ENCODE results near the gene NCAN.

NCAN gene

DNA sequence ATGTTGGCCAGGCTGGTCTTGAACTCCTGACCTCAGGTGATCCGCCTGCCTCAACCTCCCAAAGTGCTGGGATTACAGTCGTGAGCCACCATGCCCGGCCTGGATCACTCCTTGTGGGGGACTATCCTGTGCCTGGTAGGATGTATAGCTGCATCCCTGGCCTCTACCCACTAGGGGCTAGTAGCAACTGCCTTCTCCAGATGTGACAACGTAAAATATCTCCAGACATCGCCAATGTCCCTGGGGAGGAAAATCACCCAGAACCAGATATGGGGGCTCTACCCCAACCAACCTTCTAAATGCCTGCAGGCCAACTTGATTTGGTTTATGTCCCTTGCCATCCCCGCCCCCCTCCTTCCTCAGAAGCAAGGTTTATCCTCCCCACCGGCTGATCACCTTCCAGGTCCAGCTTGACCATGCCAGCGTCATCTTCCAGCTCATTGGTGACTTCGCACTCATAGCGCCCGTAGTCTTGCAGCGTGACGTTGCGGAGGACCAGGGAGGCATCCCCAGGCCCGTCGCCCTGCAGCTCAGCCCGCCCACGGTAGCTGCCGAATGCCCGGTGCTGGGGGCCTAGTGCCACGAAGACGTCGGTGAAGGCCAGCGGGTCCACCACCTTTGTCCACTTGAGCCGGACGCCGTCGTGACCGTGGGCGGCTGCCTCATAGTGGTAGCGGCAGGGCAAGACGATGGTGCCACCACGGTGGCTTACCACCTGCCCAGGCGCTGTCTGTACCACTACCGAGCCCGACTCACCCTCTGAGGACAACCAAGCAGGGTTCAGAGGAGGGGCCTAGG is 48.9 kb downstream of the NCAN start:
- DNase-seq (ENCODE audit: low spot score), result no peak

GRCh38 chr19:19261350-19262189 is 49.8 kb downstream of the NCAN start:
- no peak for DNase-seq (ENCODE audit: low spot score)

GRCh38 chr19:19262190-19263057 is 50.7 kb downstream of the NCAN start:
- DNase-seq (ENCODE audit: low spot score), result no peak

DNA sequence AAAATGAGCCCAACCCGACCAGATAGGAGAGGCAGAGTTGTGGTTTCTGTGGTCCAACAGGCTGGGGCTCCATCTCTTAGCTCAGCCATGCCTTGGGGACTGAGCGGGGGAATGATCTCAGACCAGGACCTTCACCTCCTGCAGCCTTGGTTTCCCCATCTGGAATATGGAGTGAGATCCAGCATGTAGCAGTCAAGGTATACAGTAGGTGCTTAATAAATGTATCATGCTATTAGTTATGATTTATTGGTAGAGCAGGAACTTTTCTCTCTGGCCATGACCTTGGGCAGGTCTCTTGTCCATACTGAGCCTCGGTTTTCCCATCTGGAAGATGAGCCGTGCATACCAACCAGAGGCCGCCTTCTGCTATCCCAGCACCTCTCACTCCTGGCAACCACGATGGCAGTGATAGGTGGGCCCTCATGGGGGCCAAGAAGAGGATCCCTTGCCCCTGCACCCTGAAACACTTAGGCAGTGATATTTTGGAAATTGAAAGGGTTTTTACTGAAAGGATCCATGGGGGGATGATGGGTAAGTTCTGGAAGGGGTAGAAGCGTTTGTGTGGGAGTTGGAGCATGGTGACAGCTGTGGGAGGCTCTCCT is 52.2 kb downstream of the NCAN start:
- DNase-seq (ENCODE audit: low spot score), result no peak

DNA sequence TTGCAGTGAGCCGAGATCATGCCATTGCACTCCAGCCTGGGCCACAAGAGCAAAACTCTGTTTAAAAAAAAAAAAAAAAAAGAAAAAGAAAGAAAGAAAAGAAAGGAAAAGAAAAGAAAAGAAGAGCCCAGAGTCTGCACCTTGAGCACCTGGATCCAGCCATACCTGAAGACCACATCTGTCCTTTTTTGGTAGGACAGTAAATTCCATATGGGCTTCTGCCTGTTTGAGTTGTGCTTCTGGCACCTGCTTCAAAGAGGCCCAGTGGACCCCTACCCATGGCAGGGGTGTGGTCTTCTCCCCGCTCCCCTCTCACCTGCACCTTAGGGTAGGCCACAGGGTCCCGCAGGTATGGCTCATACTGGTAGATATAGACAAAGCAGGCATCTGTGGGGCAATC is 55.5 kb downstream of the NCAN start:
- no peak for DNase-seq (ENCODE audit: low spot score)

DNA sequence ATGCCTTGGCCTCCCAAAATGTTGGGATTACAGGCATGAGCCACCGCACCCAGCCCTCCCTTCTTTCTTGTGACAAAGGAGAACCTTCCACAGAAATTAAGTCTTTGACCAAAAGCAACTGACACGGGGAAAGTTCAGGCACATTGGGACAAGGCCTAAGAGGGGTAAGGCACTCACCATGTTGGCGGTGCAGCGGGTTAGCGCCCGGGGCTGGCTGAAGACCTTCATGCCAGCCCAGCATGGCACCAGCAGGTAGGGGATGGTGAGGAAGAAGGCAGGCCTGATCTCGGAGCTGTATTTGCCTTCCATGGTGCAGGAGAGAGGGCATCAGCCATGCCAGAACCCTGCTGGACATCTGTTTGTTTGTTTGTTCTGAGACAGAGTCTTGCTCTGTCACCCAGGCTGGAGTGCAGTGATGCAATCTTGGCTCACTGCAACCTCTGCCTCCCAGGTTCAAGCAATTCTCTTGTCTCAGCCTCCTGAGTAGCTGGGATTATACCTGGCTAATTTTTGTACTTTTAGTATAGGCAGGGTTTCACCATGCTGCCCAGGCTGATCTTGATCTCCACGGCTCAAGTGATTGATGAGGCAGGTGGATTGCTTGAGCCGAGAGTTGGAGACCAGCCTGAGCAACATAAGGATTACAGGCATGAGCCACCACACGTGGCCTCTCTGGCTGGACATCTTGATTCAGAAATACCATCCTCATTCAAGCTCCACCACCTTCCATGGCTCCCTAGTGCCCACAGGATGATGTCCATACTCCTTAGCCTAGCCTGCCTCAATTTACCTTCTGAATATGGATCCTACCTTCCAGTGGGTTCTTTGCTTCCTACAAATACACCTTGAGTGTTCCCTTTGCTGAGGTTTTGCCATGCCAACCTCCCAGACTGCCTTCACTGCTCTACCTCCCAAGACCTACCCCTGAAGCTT is 57.0 kb downstream of the NCAN start:
- no peak for DNase-seq (ENCODE audit: low spot score)

GRCh38 chr19:19269952-19270694 is 58.4 kb downstream of the NCAN start:
- no peak for DNase-seq (ENCODE audit: low spot score)

DNA sequence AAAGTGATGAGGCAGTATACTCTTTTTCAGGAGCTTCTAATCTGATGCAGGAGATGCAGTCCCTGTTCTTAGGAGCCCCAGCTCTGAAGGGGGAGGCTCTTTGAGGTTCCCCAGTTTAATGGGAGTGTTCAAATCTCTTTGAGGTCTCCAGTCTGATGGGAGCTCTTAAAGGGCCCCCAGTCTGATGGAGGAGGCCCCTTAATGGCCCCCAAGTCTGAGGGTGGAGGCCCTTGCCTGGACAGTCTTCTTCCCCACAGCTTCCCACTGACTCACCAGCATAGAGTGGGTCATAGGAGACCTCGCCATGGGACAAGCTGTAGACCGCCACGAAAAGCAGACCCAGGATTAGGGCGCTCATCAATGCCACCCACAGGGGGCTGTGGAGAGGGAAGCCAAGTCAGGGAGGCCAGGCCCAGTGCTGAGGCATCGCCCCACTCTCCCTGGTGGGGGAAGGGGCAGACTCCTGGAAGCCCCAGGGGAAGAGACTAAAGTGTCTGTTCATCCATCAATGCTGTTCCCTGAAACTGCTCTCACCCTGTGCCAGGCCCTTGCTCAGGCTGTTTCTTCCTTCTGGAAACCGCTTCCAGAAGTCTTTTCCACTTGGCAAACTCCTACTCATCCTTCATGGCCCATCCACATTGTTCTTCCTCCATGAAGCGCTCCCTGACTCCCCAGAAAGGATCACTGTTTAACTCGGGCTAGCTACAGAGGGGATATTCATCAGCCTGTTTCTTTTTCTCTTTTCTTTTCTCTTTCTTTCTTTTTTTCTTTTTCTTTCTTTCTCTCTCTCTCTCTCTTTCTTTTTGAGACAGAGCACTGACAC is 59.2 kb downstream of the NCAN start:
- DNase-seq (ENCODE audit: low spot score), result no peak

GRCh38 chr19:19271828-19272599 is 60.3 kb downstream of the NCAN start:
- no peak for DNase-seq (ENCODE audit: low spot score)

DNA sequence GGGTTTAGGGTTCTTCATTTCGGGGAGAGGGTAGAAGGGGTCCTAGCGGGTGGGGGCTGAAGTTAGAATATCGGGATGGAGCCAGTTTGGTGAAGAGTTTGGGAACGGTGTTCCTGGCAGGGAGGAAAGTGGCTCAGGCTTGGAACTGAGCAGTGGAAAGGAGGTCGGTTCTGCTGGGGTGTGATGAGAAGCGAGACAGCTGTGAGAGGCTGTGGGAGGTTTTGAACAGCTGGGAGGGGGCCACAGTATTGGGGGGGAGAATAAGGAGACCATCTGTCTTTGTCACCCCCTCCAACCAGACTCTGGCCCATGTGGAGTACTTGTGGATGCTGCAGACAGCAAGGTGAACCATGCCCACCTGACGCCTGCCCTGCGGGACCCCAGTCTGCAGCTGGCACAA is 62.4 kb downstream of the NCAN start:
- DNase-seq (ENCODE audit: low spot score), result no peak

DNA sequence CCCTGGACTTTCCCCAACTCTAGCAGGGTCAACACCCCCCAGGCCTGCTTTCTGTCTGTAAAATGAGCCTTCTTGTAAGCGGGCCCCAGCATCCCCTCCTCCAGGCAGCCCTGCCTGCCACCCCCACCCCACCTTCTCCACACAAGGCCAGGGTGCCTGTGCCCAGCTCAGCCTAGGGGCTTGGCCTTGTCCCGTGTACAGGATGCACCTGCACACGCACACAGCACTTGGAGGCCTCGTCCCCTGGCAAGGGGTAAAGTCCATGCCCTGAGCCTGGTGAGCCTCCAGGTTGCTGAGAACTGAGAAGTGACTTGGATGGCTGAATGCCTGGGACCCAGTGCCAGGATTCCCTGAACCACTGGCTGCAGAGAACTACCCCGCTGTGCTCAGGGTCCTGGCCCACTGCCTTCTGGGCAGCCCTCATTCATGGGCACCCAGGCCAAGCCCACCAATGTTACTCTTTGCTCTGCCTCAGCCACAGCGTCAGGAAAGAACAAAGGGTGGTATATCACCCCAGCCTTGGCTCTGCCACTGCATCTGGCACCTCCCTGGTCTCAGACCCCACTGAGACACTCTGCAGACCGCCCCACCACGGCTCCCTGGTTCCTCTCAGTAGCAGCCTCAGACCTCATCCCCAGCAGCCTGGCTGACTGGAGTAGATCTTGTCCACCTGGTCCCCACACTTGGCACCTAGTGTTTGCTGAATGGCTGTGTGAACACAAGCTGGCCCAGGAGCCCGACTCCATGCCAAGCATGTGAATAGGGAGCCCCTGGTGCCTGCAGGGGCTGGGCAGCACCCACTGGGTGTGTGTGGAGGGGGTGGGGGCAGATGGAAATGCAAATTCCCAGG is 63.2 kb downstream of the NCAN start:
- no peak for DNase-seq (ENCODE audit: low spot score)

DNA sequence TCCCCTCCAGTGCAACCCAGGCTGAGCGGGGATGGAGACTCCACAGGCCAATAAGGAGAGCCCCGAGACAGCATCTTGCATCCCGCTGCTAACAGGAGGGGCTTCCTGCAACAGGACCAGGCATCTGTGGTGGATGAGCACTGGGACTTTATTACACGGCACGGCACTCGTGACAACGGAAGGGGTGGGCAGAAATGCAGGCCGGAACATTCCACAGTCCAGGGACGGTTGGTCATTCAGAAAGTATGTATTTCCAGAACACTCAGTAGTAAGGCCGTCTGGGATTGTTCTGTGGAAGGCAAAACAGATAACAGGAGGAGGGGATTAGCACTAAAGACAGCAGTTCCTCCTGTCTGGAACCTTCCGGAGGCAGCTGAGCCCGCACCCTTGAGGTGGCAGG is 64.6 kb downstream of the NCAN start:
- DNase-seq (ENCODE audit: low spot score), result no peak

- no peak for DNase-seq (ENCODE audit: low spot score)
These were observed 65.1 kb downstream of the NCAN start for GRCh38 chr19:19276851-19277250.

DNA sequence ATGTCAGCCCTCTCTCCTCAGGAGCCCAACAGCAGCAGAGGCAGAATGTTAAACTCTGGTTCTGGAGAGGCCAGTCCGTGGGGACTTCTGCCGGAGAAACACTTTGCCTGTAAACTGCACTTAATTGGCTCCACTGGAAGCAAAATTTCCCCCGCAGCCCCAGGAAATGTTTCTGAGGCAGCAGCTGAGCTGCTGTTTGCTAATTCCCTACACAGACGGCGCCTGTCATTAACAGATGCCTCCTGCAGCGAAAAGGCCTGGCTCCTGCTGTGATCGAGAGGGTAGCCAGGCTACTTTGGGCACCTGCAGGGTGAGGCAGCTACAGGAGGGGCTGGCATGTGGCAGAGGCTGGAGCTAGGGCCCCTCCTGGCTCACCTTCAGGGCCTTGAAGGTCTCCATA is 66.6 kb downstream of the NCAN start:
- DNase-seq (ENCODE audit: low spot score), result no peak

DNA sequence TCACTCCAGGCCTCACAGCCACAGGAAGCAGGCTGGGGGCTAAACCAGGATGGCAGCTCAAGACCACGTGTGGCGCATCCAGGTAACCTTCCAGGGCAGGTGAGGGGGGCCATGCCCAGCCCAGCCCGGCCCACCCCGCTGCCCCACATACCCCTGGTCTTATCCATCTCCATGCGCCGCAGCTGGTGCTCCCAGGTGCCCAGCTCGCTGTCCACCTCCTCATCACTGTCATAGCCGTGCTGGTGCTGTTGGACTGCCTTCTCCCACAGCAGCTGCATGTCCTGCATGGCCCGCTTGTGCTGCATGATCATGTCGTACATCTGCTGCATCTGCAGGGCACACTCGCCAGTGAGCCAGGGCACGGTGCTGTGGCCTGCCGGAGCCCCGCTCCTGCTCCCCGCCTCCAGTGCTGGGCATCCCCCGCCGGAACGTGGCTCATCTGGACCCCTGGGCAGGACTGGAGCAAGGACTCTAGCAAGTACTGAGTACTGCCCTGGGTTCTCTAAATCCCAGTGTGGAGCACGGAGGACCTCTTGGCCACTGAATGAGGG is 67.4 kb downstream of the NCAN start:
- no peak for DNase-seq (ENCODE audit: low spot score)

DNA sequence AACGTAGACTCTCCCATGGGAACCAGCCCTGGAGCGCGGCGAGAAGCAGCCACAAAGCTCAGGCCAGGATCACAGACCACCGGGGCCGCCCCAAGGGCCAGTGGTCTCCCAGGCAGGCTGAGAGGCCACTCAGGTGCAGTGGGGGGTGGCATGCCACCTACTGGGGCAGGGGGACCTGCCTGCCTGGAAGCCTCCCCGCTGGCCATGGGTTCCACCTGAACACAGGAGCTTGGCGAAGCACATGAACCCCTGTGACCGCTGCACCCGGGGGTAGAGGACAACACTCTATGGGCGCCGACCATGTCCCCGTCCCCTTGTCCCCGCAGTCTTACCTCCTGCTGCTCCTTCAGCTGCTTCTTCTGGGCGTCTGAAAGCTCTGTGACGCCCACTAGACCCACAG is 68.1 kb downstream of the NCAN start:
- DNase-seq (ENCODE audit: low spot score), result no peak

DNA sequence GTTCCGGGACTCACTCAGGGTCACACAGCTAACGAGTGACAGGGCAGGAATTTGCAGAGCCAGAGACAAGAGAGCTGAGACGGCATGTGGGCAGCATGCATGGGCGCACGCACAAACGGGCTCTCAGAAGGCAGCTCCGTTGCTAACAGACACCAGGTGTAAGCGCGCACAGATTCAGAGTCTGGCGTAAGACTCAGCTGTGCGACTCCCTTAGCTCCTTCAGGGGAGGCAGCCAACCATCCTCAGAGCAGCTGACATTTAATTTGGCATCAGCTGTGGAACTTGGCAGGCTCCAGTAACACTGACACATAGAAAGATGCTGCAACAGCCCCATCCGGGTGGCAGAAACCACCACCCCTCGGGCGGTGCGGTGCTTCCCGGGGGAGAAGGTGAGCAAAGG is 68.8 kb downstream of the NCAN start:
- peak; percentile 75 for DNase-seq (ENCODE audit: low spot score)

Data from putamen (tissue), 1 donor.